Psoas muscle (tissue), 8 donors: ENCODE data around the gene SEC14L1. TPM values are rescaled to one million over a fixed set of nuclear protein-coding genes. Genes with fewer than 3 reads are reported as not detected.

Experiments used
- ATAC-seq, 4 donors: fragments of 200-7000 bp; cut with Tn5 transposase; one replicate each; pipeline ENCODE4 v1.9.1; 2020; ENCODE audit warnings: moderate library complexity in 3 of 4, mild to moderate bottlenecking in 2 of 4
- DNase-seq, 2 donors: peaks; one replicate each; pipeline ENCODE4 v3.0.0-alpha.2; 2020
- H3K27ac ChIP-seq: fragments of 200-600 bp; one replicate; pipeline ENCODE4 v1.8.0; 2022
- H3K27me3 ChIP-seq, 3 donors: fragments of 200-600 bp in 1 of 3; one replicate each; pipeline versions ENCODE4 v1.6.1 to v1.8.0; 2013 to 2022; ENCODE audit warnings: low read length in 2 of 3, mild to moderate bottlenecking in 2 of 3, moderate library complexity in 1 of 3; ENCODE audit not compliant: insufficient read depth in 3 of 3
- H3K36me3 ChIP-seq, 2 donors: fragments of 200-600 bp in 1 of 2; one replicate each; pipeline versions ENCODE4 v1.6.1 to v1.8.0; 2013 to 2022; ENCODE audit warnings: low read depth in 1 of 2, mild to moderate bottlenecking in 1 of 2, moderate library complexity in 1 of 2; ENCODE audit not compliant: insufficient read depth in 1 of 2
- H3K4me1 ChIP-seq: fragments of 200-600 bp; one replicate; pipeline ENCODE4 v1.8.0; 2022
- H3K4me3 ChIP-seq: fragments of 200-600 bp; one replicate; pipeline ENCODE4 v1.8.0; 2022; ENCODE audit warnings: mild to moderate bottlenecking
- H3K9me3 ChIP-seq: fragments of 200-600 bp; one replicate; pipeline ENCODE4 v1.8.0; 2022
- CTCF ChIP-seq: fragments of 200-600 bp; IDR thresholded peaks from one replicate; pipeline ENCODE4 v1.8.0; 2022; ENCODE audit warnings: antibody characterized with exemption
- WGBS, 3 donors: extraction: QIAGEN DNeasy Blood & Tissue Kit; methylation state at CpG; one replicate each; pipeline versions ENCODE4 v1.1.6 to v1.1.7; 2013; 5-methylcytosine and 5-hydroxymethylcytosine counted together
- intact Hi-C, 2 donors: fragments of 100-400 bp; cut with DNase I; formaldehyde crosslinking; loops; one replicate each; pipeline versions ENCODE4 v1.11.0 to v1.14.2; 2022
- polyA plus RNA-seq, 3 donors: library from polyadenylated mRNA; stranded (reverse); fragments of 200-250 nt; gene quantifications; one replicate each; pipeline ENCODE4 v1.2.3, GENCODE V29; 2013
- total RNA-seq, 4 donors: library from RNA; stranded (reverse); fragmentation: NEBNext Ultra II Directional in 2 of 4; extraction: Animal tissue kit (Norgen Biotek cat#: 25700) in 2 of 4; gene quantifications; one replicate each; pipeline versions ENCODE4 v1.2.1 to v1.2.4, GENCODE V29; 2021 to 2023
- donor health status: healthy with polysubstance abuse.
- donor health status: DM: no; HTN: no; CAD: no; lungs with moderate emphysema.
- donor health status: Bipolar disorder and iron deficiency.
- donor health status: healthy.
- donor health status: DM: yes; HTN: yes; CAD: no.
- donor health status: DM: no; HTN: no; CAD: no.
- donor health status: DM: no; HTN: no; CAD: no.
- donor health status: DM: yes; HTN: yes; CAD: no.

Gene SEC14L1
- total and polyA plus RNA-seq, 7 donors = 38.6 to 98.9 (median 69.1) TPM

DNA sequence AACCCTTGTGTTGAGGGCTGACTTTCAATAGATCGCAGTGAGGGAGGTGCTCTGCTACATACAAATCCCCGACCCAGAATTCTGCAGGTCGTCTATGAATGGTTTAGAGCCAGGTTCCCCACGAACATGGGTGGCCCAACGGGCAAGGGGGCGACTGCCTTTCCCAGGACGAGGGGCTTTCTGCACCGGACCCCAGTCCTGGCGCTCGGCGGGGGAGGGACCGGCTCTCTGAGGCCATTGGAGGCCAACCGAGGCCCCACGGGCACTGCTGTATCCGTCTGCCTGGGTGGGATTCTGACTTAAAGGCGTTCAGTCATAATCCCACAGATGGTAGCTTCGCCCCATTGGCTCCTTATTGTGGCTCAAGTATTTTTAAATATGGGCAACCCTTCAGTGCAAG lies 21.2 kb downstream of the SEC14L1 start:
- no peaks in the 10 kb centered on the region for H3K27me3 ChIP-seq
- peak overlapping the region; percentile 25 for H3K4me3 ChIP-seq
- H3K4me1 ChIP-seq = peaks cover 88% of the 10 kb centered on the region
- intact Hi-C loops = no loop called here
- WGBS, 3 donors = 70 to 80% (median 71%) methylated on average over 17 of the region's 17 CpGs
- no peak for DNase-seq
- peaks cover under 1% of the 10 kb centered on the region for H3K9me3 ChIP-seq
- TF ChIP-seq CTCF = no peak
- no peaks in the 10 kb centered on the region for H3K36me3 ChIP-seq
- H3K27ac ChIP-seq = peak overlapping the region; percentile 84
- no peak for ATAC-seq

DNA sequence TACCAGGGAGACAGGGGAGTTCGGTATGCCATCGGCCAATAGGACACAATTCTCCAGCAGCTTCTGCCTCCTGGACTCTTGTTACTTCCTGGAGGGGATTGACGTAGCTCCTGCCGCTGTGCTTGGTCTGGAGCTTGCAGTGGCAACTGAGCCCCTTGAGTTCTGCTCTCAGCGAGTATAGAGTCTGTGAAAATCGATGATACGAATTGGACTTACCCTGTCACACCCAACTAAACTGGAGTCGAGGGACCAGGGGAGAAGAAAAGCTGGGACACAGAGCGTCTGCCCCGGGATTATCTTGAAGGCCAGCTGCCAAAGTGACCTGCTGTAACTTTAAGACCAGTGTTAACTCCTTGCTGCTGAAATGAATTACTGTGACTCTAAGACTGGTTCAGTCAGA lies 22.2 kb downstream of the SEC14L1 start:
- H3K4me1 ChIP-seq = peaks cover 78% of the 10 kb centered on the region
- no peak for TF ChIP-seq CTCF
- DNase-seq (no peak), ATAC-seq (peak; percentile 40 to 69 (median 47))
- peaks cover 0 to 3% of the 10 kb centered on the region in 2 donors for H3K36me3 ChIP-seq
- intact Hi-C loops = no loop called here
- H3K4me3 ChIP-seq = peak overlapping the region; percentile 50
- peak overlapping the region; percentile 84 for H3K27ac ChIP-seq
- WGBS, 3 donors = 2 to 17% (median 8%) methylated on average over 10 of the region's 10 CpGs
- no peaks in the 10 kb centered on the region for H3K27me3 ChIP-seq
- peaks cover 11% of the 10 kb centered on the region for H3K9me3 ChIP-seq

GRCh38 chr17:77163511-77164280 lies 22.9 kb downstream of the SEC14L1 start:
- Histone ChIP-seq H3K27ac (peak overlapping the region; percentile 84), H3K4me1 (peaks cover 73% of the 10 kb centered on the region), H3K27me3 (no peaks in the 10 kb centered on the region), H3K4me3 (peak overlapping the region; percentile 50), H3K9me3 (peaks cover 12% of the 10 kb centered on the region), H3K36me3 (peaks cover 0 to 3% of the 10 kb centered on the region in 2 donors)
- intact Hi-C loops = no loop called here
- 24 to 43% (median 31%) methylated on average over 17 of the region's 17 CpGs for WGBS, 3 donors
- ATAC-seq (peak; percentile 13 to 44 (median 24)), DNase-seq (no peak)
- no peak for TF ChIP-seq CTCF

- no peak for TF ChIP-seq CTCF
- Histone ChIP-seq H3K27ac (peak overlapping the region; percentile 84), H3K27me3 (no peaks in the 10 kb centered on the region), H3K4me1 (peaks cover 69% of the 10 kb centered on the region), H3K9me3 (peaks cover 12% of the 10 kb centered on the region), H3K36me3 (peaks cover 0 to 3% of the 10 kb centered on the region in 2 donors), H3K4me3 (peak overlapping the region; percentile 50)
- intact Hi-C loops = no loop called here
- ATAC-seq (peak; percentile 77 to 81 (median 78)), DNase-seq (peak in 1 of 2 donors; percentile 29)
- WGBS, 3 donors = 11 to 27% (median 14%) methylated on average over 7 of the region's 7 CpGs
Observed at GRCh38 chr17:77164483-77165091, 23.8 kb downstream of the SEC14L1 start.
